ENCODE data around the gene IQCN.

The IQCN gene

DNA sequence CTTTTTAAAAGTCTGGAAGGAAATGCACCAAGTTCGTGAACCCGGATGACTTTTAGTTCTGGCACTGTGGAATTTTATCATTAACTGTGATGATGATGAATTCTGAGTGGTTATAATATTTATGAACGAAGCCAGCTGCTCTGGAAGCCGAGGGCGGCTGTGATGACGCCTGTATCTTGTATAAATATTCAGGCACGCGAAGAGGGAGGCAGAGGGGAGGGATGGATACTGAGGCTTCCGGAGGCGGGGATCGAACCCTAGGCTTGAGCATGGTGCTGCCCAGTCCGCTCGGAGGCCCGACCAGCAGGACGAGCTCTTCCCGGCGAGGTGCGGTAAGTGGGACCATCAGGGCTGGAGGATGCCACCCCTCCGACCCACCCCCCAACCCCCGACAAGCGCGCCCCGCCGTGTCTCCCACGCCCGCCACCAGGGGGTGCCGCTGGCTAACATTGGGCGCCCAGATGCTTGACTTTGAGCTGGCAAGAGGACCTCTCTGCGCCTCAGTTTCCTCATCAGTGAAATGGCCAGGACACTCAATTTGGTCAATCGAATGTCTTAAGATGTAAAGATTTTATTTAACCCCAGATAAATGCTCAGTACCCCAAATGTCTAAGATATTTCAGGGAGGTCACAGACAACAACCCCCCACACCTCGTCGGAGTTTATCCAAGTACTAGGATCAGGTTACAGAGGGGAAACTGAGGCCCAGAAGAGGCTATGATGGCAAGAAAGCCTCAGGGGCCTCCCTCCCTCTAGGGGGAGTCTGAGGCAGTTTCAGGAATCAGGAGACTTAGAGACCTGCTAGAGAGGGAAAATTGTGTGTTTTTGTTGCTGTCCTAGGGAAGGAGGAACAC is 65.9 kb downstream of the IQCN start:
- DNase-seq = peak; percentile 69

All from stimulated activated CD4-positive, alpha-beta T cell treated with anti-CD3 and anti-CD28 coated beads, Interleukin-15, amount 100 ng/mL, for 24 hours (primary cell).